GM21717 (cell line): ENCODE results near the gene PHLDB3.

Experiments used
- ATAC-seq: cut with Tn5 transposase; IDR thresholded peaks from one replicate; pipeline ENCODE4 v1.9.1; 2021; ENCODE audit warnings: mild to moderate bottlenecking, moderate library complexity; ENCODE audit not compliant: unreplicated experiment

The PHLDB3 gene

DNA sequence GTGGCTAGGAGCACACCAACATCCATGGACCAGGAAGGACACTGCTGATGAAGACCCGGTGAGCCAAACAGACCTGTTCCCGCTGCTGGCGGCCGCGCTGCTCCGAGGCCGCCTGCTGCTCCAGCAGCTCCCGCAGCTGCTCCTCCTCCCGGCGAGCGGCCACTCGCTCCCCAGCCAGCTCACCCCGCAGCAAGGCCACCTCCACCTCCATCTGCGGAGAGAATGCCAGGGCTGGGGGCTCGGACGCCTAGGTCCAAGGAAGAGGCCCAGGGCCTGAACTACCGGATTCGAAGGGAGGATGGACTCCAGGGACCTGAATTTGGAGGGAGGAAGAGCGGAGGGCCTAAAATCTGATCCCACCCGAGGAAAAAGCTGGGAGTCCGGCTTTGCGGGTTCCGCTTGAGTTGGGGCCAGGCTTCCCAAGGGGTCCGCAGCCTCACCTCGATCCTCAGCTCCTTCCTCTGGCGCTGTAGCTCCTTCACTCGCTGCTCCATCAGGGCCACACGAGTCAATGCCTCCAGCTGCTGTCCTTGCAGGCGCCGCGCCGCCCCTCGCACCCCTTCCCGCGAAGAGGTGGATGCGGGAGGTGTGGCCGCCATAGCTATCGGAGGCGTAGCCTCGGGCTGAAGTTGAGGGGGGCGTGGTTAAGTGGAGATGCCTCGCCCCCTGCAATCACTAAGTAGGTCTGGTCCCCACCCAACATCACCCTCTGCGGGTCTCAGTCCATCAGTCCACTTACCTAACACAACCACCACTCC lies 2.7 kb downstream of the PHLDB3 start:
- ATAC-seq: no peak

DNA sequence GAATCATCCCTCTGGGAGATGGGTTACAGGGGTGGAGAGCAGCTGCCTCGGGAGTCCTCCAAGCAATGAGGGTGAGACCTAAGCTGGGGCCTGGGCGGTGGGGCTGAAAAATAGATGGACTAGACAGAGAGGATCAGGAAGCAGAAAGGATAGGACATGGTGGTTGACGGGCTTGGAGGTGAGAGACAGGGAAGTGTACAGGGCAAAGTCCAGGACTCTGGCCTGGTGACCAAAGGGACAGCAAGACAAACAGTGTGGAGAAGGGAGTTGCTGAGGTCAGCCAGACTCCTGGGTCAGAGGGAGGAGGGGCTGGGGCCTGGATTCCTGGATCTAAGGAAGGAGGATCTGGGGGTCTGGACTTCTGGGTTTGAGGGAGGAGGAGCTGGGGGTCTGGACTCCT lies 5.5 kb downstream of the PHLDB3 start:
- no peak for ATAC-seq

DNA sequence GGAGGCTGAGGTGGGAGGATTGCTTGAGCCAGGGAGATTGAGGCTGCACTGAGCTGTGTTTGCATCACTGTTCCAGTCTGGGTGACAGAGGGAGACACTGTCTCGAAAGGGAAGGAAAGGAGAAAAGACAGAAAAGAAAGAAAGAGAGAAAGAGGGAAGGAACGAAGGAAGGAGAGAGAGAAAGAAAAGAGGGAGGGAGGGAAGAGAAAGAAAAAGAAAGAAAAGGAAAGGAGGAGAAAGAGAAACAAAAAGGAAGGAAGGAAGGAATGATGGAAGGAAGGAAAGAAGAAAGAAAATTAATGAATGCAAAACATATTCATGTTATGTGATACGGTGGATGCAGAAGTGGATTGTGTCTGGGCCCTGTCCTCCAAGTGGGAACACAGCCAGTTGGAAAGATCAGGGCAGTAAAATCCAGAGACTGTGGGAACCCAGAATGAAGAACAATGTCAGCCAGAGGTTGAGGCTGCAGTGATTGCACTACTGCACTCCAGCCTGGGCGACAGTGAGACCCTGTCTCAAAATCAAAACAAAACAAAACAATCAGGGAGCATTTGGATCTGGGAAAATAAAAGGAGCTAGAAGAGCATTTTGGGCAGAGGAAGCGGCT lies 6.2 kb downstream of the PHLDB3 start:
- no peak for ATAC-seq

DNA sequence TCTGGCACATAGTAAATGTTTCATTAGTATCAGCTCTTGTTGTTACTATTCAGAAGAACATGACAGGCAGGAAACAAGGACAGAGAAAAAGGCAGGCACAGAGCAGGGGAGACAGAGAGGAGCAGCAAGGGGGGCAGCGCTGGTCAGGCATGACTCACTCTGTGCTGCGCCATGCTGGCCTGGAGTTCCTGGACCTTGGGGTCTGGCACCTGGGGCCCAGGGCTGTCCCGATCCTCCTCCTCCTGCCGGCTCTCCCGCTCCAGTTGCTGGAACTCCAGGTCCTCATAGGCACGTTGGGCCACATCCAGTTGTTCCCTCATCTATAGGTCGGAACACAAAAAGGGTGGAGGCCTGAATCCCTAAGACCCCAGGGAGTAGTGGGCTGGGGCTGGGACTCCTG lies 7.6 kb downstream of the PHLDB3 start:
- ATAC-seq: no peak

DNA sequence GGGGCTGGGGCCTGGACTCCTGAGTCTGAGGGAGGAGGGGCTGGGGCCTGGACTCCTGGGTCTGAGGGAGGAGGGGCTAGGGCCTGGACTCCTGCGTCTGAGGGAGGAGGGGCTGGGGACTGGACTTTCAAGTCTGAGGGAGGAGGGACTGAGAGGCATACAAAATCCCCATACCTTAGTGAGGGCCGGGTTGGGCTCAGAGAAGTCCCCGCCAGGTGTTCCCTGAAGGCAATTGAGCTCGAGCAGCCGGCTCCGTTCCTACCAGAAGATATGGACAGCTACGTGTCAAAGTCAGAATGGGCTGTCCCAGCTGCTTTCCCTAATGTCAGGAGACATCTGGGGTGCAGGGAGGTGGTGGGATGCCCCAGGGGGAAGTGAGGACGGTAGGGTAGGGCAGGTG lies 9.5 kb downstream of the PHLDB3 start:
- ATAC-seq: no peak

DNA sequence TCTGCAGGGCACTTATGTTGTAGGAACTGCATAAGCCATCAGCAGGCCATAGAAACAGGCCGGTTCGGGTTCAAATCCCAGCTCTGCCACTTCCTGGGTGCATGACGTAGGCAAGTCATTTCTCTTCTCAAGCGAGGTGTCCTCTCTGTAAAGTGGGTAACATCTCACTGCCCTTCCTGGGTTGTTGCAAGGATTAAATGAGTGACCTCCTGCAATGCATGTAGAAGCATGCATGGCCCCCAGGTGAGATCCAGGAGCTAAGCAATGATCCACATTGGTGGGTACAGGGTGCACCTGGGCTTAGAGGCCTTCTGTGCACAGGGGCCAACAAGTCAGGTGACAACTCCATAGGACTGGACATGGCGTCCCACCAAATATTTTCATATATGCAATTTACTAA lies 13.8 kb downstream of the PHLDB3 start:
- no peak for ATAC-seq

DNA sequence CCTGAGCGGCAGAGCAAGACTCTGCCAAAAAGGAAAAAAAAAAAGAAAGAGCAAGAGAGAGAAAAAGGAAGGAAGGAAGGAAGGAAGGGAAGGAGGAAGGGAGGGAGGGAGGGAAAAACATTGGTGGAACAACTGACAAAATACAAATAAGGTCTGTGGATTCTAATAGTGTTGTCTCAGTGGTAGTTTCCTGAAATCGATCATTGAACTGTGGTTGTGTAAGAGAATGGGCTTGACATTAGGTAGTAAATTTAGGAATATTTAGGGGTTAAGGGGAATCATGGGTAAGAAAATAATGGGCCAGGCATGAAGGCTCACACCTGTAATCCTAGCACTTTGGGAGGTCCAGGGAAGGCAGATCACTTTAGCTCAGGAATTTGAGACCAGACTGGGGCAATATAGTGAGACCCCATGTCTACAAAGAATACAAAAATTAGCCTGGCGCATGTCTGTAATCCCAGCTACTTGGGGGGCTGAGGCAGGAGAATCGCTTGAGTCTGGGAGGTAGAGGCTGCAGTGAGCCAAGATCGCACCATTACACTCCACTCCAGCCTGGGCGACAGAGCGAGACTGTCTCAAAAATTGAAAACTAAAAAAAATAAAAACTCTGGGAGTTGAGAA lies 14.5 kb downstream of the PHLDB3 start:
- no peak for ATAC-seq

DNA sequence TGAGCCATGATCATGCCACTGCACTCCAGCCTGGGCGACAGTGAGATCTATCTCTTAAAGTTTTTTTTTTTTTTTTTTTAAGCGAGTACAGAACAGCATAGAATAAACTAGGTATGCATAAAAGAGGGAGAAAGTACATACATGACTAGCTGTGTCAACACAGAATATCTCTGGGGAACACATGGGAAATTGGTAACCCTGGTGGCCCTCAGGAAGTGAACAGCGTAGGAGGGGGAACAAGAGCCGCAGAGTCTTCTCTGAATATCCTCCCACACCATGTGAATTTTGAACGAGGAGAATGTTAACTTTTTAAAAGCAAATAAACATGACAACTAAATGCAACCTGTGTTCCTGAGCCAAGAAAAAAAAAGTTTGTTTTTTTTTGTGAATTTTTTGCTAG lies 15.2 kb downstream of the PHLDB3 start:
- ATAC-seq: no peak

DNA sequence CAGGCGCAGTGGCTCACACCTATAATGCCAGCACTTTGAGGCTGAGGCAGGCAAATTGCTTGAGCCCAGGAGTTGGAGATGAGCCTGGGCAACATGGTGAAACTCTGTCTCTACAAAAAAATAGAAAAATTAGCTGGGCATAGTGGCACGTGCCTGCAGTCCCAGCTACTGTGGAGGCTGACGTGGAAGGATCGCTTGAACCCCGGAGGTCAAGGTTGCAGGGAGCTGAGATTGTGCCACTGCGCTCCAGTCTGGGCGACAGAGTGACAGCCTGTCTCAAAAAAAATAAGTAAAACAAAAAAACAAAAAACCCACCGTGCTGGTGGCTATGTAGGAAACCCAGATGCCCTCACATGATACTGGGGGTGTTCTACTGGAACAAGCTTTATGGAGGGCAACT lies 16.4 kb downstream of the PHLDB3 start:
- no peak for ATAC-seq

DNA sequence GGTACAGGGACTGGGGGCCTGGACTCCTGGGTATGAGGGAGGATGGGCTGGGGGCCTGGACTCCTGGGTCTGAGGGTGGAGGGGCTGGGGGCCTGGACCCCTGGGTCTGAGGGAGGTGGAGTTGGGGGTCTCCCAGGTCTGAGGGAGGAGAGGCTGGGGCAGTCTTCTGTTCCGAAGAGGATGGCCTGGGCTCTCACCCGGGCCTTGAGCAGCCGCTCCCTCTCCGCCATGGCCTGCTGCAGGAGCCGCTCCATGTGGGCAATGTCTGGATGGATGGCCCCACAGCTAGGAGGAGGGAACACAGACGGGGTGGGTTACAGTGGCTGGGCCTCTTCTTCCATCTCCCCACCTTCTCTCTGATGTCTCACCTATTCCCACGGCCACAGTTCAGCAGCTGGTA lies 18.1 kb downstream of the PHLDB3 start:
- no peak for ATAC-seq

DNA sequence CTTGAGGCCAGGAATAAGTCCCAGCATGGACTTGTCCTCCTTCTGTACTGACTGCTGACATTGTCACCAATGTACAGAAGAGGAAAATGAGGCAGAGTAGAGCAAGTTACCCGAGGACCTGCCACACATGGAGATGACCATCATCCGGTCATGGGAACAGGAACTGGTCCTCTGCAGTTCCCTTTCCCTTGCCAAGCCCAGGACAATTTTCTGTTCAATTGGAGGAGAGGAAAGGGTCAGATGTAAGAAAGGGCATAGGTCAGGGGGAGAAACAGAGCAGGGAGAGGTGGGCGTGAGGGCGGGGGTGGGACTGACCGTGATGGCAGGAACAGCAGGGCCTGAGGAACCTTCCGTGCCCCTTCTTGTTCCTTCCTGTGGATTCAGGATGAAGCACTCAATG lies 18.6 kb downstream of the PHLDB3 start:
- ATAC-seq: no peak

DNA sequence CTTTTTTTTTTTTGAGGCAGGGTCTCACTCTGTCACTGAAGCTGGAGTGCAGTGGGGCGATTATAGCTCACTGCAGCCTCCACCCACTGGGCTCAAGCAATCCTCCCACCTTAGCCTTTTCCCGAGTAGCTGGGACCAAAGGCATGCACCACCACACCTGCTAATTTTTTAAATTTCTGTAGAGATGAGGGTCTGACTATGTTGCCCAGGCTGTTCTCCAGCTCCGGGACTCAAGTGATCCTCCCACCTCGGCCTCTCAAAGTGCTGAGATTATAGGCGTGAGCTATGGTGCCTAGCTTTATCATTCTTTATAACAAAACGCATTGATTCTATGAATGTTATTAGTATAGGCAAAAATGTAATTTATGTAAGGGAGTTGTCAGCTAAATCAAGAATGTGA lies 21.3 kb downstream of the PHLDB3 start:
- no peak for ATAC-seq

DNA sequence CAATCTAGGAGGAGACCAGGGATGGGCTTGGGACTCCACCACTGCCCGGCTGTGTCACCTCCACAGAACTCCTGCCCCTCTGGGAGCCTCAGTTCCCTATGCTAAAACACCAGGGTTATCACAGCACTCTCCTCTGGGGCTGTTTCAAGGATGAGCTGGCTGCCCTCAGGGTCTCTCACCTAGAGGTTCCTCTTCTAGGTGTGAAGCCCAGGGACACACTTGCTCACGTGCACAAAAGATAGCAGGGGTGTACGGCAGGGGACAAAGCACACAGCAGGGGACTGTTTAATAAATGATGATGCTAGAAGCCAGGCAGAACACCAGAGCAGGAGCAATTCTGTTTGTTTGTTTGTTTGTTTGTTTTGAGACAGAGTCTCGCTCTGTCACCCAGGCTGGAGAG lies 22.4 kb downstream of the PHLDB3 start:
- ATAC-seq: no peak

DNA sequence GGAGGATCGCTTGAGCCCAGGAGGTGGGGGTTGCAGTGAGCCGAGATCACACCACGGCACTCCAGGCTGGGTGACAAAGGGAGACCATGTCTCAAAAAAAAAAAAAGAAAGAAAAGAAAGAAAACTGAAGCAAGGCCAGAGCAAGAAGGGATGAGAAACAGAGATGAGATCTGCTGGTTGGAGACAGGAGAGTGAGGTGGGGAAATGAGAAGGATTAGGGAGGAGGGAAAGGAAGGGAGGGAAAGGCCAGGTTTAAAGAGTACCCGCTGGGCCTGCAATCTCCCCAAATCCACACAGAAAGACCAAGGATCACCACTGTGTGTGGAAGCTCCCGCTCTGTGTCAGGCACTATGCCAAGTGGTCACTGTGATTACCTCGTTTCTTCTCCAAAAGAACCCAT lies 22.8 kb downstream of the PHLDB3 start:
- ATAC-seq: no peak

DNA sequence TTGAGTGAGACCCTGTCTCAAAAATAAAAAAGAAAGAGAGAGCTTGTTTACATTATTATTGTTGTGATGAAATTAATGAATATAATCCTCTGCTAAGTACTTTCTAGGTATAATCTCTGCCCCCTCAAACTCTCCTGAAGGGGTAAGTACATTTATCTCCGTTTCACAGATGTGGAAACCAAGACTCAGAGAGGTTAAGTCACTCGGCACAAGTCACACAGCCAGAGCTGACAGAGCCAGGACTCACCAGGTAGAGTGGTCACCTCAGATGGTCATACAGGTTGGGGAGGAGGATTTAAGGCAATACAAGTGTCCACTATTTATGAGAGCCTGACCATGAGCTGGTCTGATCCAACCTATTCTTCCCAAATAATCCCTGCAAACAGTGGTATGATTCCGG lies 24.0 kb downstream of the PHLDB3 start:
- no peak for ATAC-seq

DNA sequence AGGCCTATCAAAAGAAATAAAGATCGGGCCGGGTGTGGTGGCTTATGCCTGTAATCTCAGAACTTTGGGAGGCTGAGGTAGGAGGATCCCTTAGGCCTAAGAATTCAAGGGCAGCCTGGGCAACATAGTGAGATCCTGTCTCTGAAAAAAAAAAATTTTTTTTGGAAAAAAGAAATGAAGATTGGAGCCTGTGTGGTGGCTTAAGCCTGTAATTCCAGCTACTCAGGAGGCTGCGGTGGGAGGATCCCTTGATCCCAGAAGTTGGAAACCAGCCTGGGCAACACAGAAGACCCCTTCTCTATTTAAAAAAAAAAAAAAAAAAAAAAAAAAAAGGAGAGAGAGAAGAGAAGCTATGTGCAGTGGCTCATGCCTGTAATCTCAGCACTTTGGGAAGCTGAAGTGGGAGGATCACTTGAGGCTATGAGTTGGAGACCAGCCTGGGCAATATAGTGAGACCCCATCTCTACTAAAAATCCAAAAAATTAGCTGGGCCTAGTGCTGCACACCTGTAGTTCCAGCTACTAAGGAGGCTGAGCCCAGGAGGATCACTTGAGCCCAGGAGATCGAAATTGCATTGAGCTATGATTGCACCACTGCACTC lies 24.5 kb downstream of the PHLDB3 start:
- no peak for ATAC-seq

DNA sequence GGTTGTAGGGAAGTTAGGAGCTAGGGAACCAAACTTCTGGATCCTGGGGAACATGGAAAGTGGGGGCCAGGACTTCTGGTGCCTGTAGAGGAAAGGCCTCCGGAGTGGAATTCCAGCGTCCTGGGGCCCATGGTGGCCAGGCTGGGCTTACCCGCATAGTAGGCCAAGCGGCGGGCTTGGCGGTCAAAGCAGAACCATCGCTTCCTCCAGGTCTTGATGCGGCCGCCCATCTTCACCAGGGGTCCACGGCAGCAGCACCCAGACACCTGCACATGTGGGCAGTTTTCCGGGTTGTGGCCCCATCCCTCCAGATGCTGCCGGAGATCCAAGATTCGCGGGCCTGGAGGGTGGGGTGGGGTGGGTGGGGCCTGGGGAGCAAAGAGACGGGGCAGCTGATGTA lies 25.3 kb downstream of the PHLDB3 start:
- no peak for ATAC-seq

DNA sequence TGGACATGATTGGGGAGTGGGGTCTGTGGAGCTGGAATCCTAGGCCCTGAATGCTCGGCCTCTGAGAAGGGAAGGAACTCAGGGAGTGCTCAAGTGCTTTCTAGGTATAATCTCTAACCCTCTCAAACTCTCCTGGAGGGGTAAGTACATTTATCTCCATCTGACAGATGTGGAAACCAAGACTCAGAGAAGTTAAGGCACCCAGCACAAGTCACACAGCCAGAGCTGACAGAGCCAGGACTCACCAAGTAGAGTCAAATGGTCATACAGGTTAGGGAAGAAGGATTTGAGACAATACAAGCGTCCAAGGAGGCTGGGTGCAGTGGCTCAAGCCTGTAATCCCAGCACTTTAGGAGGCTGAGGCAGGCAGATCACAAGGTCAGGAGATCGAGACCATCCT lies 26.2 kb downstream of the PHLDB3 start:
- no peak for ATAC-seq

DNA sequence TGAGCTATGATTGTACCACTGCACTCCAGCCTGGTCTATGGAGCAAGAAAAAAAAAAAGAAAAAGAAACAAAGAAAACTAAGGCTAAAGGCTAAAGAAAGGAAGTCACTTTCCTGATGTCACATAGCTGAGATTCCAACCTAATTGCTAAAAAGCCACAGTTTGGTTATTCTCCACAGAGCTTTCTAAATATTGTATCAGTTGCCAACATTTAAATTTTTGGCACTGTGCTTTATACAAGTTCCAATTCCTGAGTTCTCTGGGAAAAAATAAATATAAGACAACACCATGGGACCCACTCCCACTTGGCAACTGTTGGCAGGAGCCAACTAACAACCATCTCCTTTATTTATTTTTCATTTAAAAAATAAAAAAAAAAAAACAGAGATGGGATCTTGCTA lies 27.9 kb downstream of the PHLDB3 start:
- ATAC-seq: no peak

DNA sequence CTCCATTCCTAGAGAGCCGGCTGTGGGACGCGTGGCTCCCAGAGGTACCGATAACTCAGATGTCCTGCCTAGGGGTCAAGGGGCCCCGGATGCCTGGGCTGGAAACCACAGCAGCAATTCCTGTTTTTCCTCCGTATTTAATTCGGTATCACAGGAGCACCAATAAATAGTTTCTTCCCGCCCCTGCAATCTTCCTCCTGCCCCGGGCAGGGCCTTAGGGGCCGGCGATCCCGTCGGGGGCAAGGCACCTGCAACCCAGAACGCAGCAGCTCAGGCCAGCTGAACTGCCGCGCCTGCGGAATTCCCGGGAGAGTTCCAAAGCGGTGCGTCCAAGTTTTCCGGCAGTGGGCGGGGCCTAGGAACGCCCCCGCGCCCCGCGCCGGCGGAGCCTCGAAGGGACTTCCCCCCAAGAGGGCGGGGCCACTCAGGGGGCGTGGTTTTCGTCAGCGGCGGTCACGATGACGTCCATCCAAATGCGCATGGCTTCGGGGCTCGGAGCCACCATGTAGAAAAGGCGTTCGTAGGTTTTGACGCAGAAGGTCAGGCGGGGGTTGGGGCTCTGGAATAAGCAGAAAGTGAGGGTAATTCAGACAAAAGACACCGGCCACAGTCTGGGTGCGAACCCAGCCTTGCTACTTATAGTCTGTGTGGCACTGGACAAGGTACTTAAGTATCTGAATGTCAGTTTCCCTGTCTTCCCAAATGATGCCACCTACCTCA lies 29.4 kb downstream of the PHLDB3 start:
- ATAC-seq: no peak

DNA sequence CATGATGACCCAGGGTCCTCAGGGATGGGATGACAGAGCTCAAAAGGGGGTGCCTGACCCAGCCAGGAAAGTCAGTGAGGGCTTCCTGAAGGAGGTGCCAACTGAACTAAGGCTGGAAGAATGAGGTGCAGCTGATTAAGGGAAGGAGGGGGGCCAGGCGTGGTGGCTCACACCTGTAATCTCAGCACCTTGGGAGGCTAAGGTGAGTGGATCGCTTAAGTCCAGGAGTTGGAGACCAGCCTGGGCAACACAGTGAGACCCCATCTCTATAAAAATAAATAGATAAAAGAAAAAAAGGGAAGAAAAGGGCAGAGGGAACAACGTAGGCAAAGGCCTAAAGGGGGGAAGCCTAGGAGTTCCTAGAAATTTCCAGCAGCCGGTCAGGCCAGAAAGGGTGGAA lies 30.1 kb downstream of the PHLDB3 start:
- no peak for ATAC-seq
